HEK293 (cell line): ENCODE measurements around the gene EYA2.
A peak's percentile ranks its signal among the peaks of the same experiment; 100 is the strongest.

Experiments
- CTCF ChIA-PET: fragments of 350-600 bp; formaldehyde crosslinking; extraction: SDS; loops from one replicate; lab custom pipeline; 2021; ENCODE audit warnings: antibody characterized with exemption; lab: Yijun Ruan, JAX
- POLR2A ChIA-PET: fragments of 300-600 bp; formaldehyde crosslinking; extraction: SDS; loops from one replicate; lab custom pipeline; 2020; ENCODE audit warnings: antibody characterized with exemption, inconsistent platforms; lab: Yijun Ruan, JAX
- H3K27ac ChIP-seq: fragments of 200-500 bp; sonication (Bioruptor generic); 2 replicates; pipeline ENCODE4 v1.5.1; 2014; ENCODE audit warnings: low read depth, low read length, control low read depth, inconsistent platforms; ENCODE audit errors: extremely low read depth
- H3K36me3 ChIP-seq, 2 experiments: fragments of 200-500 bp in 1 of 2; sonication (Bioruptor generic) in 1 of 2; 1 replicate in 1 of 2; 2 replicates in 1 of 2; pipeline ENCODE4 v1.5.1; 2014 to 2017; ENCODE audit warnings: inconsistent platforms in 2 of 2, low read length in 2 of 2; ENCODE audit not compliant: control insufficient read depth in 2 of 2, insufficient read depth in 1 of 2
- H3K4me1 ChIP-seq: fragments of 200-500 bp; sonication (Bioruptor generic); 2 replicates; pipeline ENCODE4 v1.5.1; 2014; ENCODE audit warnings: mild to moderate bottlenecking, low read length, inconsistent platforms; ENCODE audit not compliant: control insufficient read depth, insufficient read depth
- H3K4me3 ChIP-seq: 2 replicates; pipeline ENCODE4 v1.5.1; 2011; ENCODE audit warnings: low read depth, mild to moderate bottlenecking, control low read depth, low read length, moderate library complexity
- H3K9me3 ChIP-seq: fragments of 200-500 bp; sonication (Bioruptor generic); 2 replicates; pipeline ENCODE4 v1.5.1; 2014; ENCODE audit warnings: low read depth, low read length, inconsistent platforms; ENCODE audit not compliant: control insufficient read depth, insufficient read depth
- EGR2 ChIP-seq: fragments of 450-650 bp; formaldehyde crosslinking; IDR thresholded peaks from 2 replicates; pipeline ENCODE4 v1.5.1; 2016; ENCODE audit warnings: low read depth, missing biosample characterization, missing genetic modification characterization
- GFI1B ChIP-seq: fragments of 450-650 bp; formaldehyde crosslinking; IDR thresholded peaks from 2 replicates; pipeline ENCODE4 v1.5.1; 2016; ENCODE audit warnings: missing biosample characterization, missing genetic modification characterization
- GLI4 ChIP-seq: fragments of 450-650 bp; formaldehyde crosslinking; IDR thresholded peaks from 2 replicates; pipeline ENCODE4 v1.5.1; 2016; ENCODE audit warnings: missing biosample characterization, missing genetic modification characterization
- KLF1 ChIP-seq: fragments of 450-650 bp; formaldehyde crosslinking; IDR thresholded peaks from 2 replicates; pipeline ENCODE4 v1.5.1; 2016; ENCODE audit warnings: missing biosample characterization, missing genetic modification characterization
- OVOL3 ChIP-seq: fragments of 450-650 bp; formaldehyde crosslinking; IDR thresholded peaks from 2 replicates; pipeline ENCODE4 v1.5.1; 2016; ENCODE audit warnings: missing biosample characterization, missing genetic modification characterization
- SCRT2 ChIP-seq: fragments of 450-650 bp; formaldehyde crosslinking; IDR thresholded peaks from 2 replicates; pipeline ENCODE4 v1.5.1; 2016; ENCODE audit warnings: missing biosample characterization, missing genetic modification characterization
- ZFP3 ChIP-seq: fragments of 450-650 bp; formaldehyde crosslinking; IDR thresholded peaks from 2 replicates; pipeline ENCODE4 v1.5.1; 2016; ENCODE audit warnings: low read depth, missing biosample characterization, missing genetic modification characterization
- ZIC2 ChIP-seq: fragments of 450-650 bp; formaldehyde crosslinking; IDR thresholded peaks from 2 replicates; pipeline ENCODE4 v1.5.1; 2016; ENCODE audit warnings: missing biosample characterization, missing genetic modification characterization
- ZNF121 ChIP-seq: fragments of 450-650 bp; formaldehyde crosslinking; IDR thresholded peaks from 2 replicates; pipeline ENCODE4 v1.5.1; 2016; ENCODE audit warnings: missing biosample characterization, missing genetic modification characterization
- ZNF146 ChIP-seq: fragments of 450-650 bp; formaldehyde crosslinking; IDR thresholded peaks from 2 replicates; pipeline ENCODE4 v1.5.1; 2016; ENCODE audit warnings: missing biosample characterization, missing genetic modification characterization
- ZNF2 ChIP-seq: fragments of 450-650 bp; formaldehyde crosslinking; IDR thresholded peaks from 2 replicates; pipeline ENCODE4 v1.5.1; 2016; ENCODE audit warnings: missing biosample characterization, missing genetic modification characterization
- ZNF24 ChIP-seq: fragments of 450-650 bp; formaldehyde crosslinking; IDR thresholded peaks from 2 replicates; pipeline ENCODE4 v1.5.1; 2016; ENCODE audit warnings: missing biosample characterization, missing genetic modification characterization
- ZNF302 ChIP-seq: fragments of 450-650 bp; formaldehyde crosslinking; IDR thresholded peaks from 2 replicates; pipeline ENCODE4 v1.5.1; 2016; ENCODE audit warnings: missing biosample characterization, missing genetic modification characterization, low read depth
- ZNF37A ChIP-seq: fragments of 450-650 bp; IDR thresholded peaks from 2 replicates; pipeline ENCODE4 v1.5.1; 2018; ENCODE audit warnings: missing biosample characterization, missing genetic modification characterization
- ZNF600 ChIP-seq: fragments of 450-650 bp; formaldehyde crosslinking; IDR thresholded peaks from 2 replicates; pipeline ENCODE4 v1.5.1; 2016; ENCODE audit warnings: missing biosample characterization, missing genetic modification characterization
- ZNF704 ChIP-seq: fragments of 450-650 bp; formaldehyde crosslinking; IDR thresholded peaks from 2 replicates; pipeline ENCODE4 v1.5.1; 2016; ENCODE audit warnings: missing biosample characterization, missing genetic modification characterization
- TF ChIP-seq, protein P1 (sequence below): fragments of 450-650 bp; formaldehyde crosslinking; IDR thresholded peaks from 2 replicates; pipeline ENCODE4 v1.5.1; 2016; ENCODE audit warnings: missing biosample characterization, missing genetic modification characterization

The EYA2 gene

DNA sequence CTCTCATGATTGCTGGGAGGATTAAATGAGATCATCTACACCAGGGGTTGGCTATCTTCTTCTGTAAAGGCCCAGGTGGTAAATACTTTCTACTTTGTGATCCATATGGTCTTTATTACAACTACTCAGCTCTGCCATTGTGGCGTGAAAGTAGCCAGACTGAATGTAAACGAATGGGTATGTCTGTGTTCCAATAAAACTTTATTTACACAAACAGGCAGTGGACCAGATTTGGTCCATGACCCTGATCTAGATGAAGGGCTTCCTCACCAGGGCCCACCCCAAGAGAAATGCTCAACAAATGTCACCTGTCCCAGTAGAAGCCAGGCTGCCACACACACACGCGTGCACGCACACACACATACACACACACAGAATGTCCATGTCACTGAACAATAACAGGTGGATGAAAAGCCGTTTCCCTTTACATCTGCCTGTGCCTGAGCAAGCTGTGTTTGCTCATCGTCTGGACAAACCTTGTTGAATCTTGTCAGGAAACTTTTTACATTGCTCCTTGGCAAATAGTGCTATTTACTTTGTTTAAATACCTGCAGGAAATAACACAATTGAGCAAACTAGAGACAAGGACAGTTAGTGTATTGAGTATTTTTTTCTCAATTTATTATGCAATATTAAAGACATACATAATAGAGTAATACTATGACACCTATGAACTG is 114.3 kb downstream of the EYA2 start:
- no peak for TF ChIP-seq ZNF2
- TF ChIP-seq ZFP3 (tag by site-specific recombination): no peak
- TF ChIP-seq GFI1B: no peak
- TF ChIP-seq OVOL3 (tag by site-specific recombination): no peak
- no peak for TF ChIP-seq GLI4 (tag by site-specific recombination)
- no peak for TF ChIP-seq ZNF24 (tag by site-specific recombination)
- no peak for TF ChIP-seq ZIC2 (tag by site-specific recombination)
- TF ChIP-seq ZNF37A (tag by site-specific recombination): no peak
- TF ChIP-seq KLF1 (tag by site-specific recombination): no peak
- TF ChIP-seq, all 188 proteins: peak for 0
- ChIA-PET POLR2A (no interaction called here), CTCF (no interaction called here)
- Histone ChIP-seq H3K27ac (no peak overlapping the region), H3K4me3 (no peak overlapping the region), H3K36me3 (peaks cover 0 to 22% of the 10 kb centered on the region in 2 experiments; a peak in 1 of 3 replicates), H3K9me3 (no peaks in the 10 kb centered on the region), H3K4me1 (no peaks in the 10 kb centered on the region)

DNA sequence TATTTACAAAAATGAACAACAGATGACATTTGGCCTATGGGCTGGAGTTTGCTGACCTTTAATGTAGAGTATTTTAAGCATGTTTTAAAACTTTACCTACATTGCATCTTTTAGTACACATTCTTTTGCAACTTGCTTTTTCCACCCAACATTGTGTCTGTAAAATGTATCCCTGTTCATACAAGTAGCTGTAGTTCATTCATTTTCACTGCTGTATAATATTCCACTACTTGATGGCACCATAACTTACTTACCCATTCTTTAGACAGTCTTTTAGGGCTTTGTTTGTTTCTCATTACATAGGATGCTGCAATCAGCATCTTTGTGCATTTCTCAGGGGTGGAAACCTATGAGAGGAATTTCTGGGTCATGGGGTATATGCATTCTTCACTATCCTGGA is 115.1 kb downstream of the EYA2 start:
- no peak overlapping the region for H3K27ac ChIP-seq
- TF ChIP-seq ZNF704 (tag by site-specific recombination): no peak
- no peak for TF ChIP-seq ZNF600
- peak; percentile 92 for TF ChIP-seq ZNF146
- no peak for TF ChIP-seq ZNF302 (tag by site-specific recombination)
- TF ChIP-seq, protein P1, sequence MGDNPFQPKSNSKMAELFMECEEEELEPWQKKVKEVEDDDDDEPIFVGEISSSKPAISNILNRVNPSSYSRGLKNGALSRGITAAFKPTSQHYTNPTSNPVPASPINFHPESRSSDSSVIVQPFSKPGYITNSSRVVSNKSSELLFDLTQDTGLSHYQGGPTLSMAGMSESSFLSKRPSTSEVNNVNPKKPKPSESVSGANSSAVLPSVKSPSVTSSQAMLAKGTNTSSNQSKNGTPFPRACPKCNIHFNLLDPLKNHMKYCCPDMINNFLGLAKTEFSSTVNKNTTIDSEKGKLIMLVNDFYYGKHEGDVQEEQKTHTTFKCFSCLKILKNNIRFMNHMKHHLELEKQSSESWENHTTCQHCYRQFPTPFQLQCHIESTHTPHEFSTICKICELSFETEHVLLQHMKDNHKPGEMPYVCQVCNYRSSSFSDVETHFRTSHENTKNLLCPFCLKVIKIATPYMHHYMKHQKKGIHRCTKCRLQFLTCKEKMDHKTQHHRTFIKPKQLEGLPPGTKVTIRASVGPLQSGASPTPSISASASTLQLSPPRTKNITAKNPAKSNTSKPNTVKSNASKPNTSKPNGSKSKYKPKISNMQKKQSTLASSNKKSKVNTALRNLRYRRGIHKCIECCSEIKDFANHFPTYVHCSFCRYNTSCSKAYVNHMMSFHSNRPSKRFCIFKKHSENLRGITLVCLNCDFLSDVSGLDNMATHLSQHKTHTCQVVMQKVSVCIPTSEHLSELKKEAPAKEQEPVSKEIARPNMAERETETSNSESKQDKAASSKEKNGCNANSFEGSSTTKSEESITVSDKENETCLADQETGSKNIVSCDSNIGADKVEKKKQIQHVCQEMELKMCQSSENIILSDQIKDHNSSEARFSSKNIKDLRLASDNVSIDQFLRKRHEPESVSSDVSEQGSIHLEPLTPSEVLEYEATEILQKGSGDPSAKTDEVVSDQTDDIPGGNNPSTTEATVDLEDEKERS (tag by site-specific recombination): peak; percentile 67; the same call in 1 of the 2 replicates
- TF ChIP-seq, all 188 proteins: peak for 2
- Histone ChIP-seq H3K36me3 (peaks cover 0 to 15% of the 10 kb centered on the region in 2 experiments; a peak in 1 of 3 replicates), H3K4me1 (no peaks in the 10 kb centered on the region), H3K4me3 (no peak overlapping the region), H3K9me3 (no peaks in the 10 kb centered on the region)
- ChIA-PET CTCF (no interaction called here), POLR2A (no interaction called here)

DNA sequence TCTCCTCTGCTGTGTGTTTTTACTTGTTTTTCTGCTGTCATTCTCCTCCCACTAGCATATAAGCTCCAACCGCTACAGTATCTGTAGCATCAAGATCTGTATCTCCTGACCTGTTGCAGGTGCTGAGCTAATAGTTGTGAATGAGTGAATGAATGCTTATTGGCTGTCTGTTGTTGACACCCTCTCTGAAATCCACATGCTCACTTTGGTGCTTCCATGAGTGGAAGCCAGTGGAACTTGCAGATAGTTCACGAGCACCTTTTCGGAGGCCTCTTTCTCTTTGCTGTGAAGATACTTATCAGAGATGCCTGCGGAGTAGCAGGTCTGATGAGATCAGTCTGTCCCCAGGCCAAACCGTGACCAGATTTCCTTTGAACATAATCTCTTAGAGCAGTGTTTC is 117.3 kb downstream of the EYA2 start:
- TF ChIP-seq SCRT2 (tag by site-specific recombination): peak; percentile 80
- TF ChIP-seq ZNF121 (tag by site-specific recombination): no peak
- no peak for TF ChIP-seq EGR2 (tag by site-specific recombination)
- ChIA-PET CTCF (no interaction called here), POLR2A (no interaction called here)
- Histone ChIP-seq H3K36me3 (peaks cover 0 to 19% of the 10 kb centered on the region in 2 experiments; a peak in 1 of 3 replicates), H3K4me3 (no peak overlapping the region), H3K9me3 (no peaks in the 10 kb centered on the region), H3K27ac (no peak overlapping the region), H3K4me1 (no peaks in the 10 kb centered on the region)
